Ectodermal cell (in vitro differentiated cells): ENCODE data around the gene POLR2E.
"Not testable (repeated sequence)": the region's sequence is repeated elsewhere in the genome, so short reads cannot be mapped to it uniquely, and the experiment has no call there.

Experiments used
- H3K27ac ChIP-seq: 2 replicates; pipeline ENCODE4 v1.7.0; 2013; ENCODE audit warnings: mild to moderate bottlenecking, low read depth, low read length; ENCODE audit not compliant: insufficient read depth, poor library complexity, severe bottlenecking
- H3K27me3 ChIP-seq: 2 replicates; pipeline ENCODE4 v1.7.0; 2013; ENCODE audit warnings: mild to moderate bottlenecking, low read length; ENCODE audit not compliant: insufficient read depth, control insufficient read depth, poor library complexity, severe bottlenecking
- H3K36me3 ChIP-seq: one replicate; pipeline ENCODE4 v1.7.0; 2013; ENCODE audit warnings: low read length; ENCODE audit not compliant: control insufficient read depth, insufficient read depth
- H3K4me1 ChIP-seq: one replicate; pipeline ENCODE4 v1.7.0; 2013; ENCODE audit warnings: low read length; ENCODE audit not compliant: control insufficient read depth, insufficient read depth
- H3K4me3 ChIP-seq: 2 replicates; pipeline ENCODE4 v1.7.0; 2013; ENCODE audit warnings: low read depth, low read length, control low read depth; ENCODE audit not compliant: insufficient read depth
- H3K9me3 ChIP-seq: 2 replicates; pipeline ENCODE4 v1.7.0; 2013; ENCODE audit warnings: mild to moderate bottlenecking, low read length, moderate library complexity; ENCODE audit not compliant: control insufficient read depth
- WGBS, 2 experiments: methylation state at CpG; one replicate each; pipeline ENCODE4 v1.1.7; 2013; ENCODE audit warnings: missing lambda C conversion rate in 2 of 2; 5-methylcytosine and 5-hydroxymethylcytosine counted together

The POLR2E gene

GRCh38 chr19:1135454-1135853 is 40.3 kb upstream of the POLR2E start:
- H3K36me3 ChIP-seq = no peaks in the 10 kb centered on the region
- 94 to 96% methylated on average over 17 of the region's 17 CpGs for WGBS, 2 experiments
- H3K9me3 ChIP-seq = no peaks in the 10 kb centered on the region
- no peak overlapping the region for H3K4me3 ChIP-seq
- no peaks in the 10 kb centered on the region for H3K27me3 ChIP-seq
- no peak overlapping the region for H3K27ac ChIP-seq
- peaks cover 19% of the 10 kb centered on the region for H3K4me1 ChIP-seq

DNA sequence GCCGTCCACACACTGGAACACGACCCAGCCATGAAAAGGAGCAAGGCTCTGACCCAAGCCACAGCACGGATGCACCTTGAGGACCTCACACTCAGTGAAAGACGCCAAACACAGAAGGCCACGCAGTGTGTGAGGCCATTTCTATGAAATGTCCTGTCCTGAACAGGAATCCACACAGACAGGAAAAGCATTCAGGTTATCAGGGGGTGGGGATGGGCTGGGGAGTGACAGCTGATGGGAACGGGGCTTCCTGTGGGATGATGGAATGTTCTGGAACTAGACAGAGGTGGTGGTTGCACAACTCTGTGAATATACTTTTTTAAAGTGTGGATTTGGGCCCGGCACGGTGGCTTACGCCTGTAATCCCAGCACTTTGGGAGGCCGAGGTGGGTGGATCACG is 39.3 kb upstream of the POLR2E start:
- Histone ChIP-seq H3K27me3 (no peaks in the 10 kb centered on the region), H3K4me1 (peaks cover 19% of the 10 kb centered on the region), H3K36me3 (no peaks in the 10 kb centered on the region), H3K9me3 (no peaks in the 10 kb centered on the region), H3K27ac (no peak overlapping the region), H3K4me3 (no peak overlapping the region)
- WGBS, 2 experiments = 97 to 98% methylated on average over 11 of the region's 11 CpGs

GRCh38 chr19:1133471-1133929 is 38.3 kb upstream of the POLR2E start:
- Histone ChIP-seq H3K4me3 (no peak overlapping the region), H3K4me1 (peaks cover 19% of the 10 kb centered on the region), H3K9me3 (no peaks in the 10 kb centered on the region), H3K27ac (no peak overlapping the region), H3K36me3 (no peaks in the 10 kb centered on the region), H3K27me3 (no peaks in the 10 kb centered on the region)
- WGBS, 2 experiments = 93 to 94% methylated on average over 25 of the region's 25 CpGs

DNA sequence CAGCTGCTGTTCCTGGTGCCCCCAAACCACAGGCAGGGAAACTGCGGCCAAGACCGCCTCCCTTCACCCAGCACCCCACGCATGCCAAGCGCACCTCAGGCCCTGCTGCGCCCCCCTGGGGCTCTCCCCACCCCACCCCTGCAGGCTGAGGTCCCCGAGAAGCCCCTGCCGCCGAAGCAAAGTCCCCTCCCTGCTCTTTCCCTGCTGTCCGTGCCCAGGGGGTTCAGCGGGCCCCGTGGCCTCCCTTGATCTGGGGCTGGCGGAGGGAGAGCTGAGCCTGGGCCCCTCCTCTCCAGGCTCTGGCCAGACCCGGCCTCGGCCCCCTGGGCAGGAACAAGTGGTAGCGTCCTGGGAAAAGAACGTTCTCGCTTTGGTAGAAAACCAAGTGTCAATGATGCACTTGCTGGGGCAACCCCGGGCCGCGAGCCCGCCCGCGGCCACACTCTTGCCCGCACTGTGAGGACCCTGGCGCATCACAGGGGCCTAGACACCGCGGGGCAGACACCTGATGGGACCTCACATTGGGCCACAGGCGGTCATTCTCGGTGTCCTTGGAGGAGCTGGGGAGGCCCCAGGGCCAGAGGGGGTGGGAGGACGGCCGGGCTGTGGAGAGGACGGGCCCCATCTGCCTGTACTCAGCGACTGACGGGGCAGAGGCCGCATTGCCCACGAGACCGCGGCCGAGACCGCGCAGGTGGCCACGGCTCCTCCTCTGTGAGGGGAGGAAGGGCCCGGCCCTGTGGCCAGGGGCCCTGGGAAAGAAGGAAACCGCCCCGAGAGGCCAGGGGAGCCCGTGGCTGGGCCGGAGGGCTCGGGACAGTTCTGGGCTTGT is 37.6 kb upstream of the POLR2E start:
- Histone ChIP-seq H3K27me3 (no peaks in the 10 kb centered on the region), H3K9me3 (no peaks in the 10 kb centered on the region), H3K27ac (no peak overlapping the region), H3K36me3 (no peaks in the 10 kb centered on the region), H3K4me1 (peaks cover 19% of the 10 kb centered on the region), H3K4me3 (peak overlapping the region; percentile 42)
- 77 to 80% methylated on average over 48 of the region's 48 CpGs for WGBS, 2 experiments

- no peaks in the 10 kb centered on the region for H3K9me3 ChIP-seq
- no peak overlapping the region for H3K27ac ChIP-seq
- no peaks in the 10 kb centered on the region for H3K27me3 ChIP-seq
- no peaks in the 10 kb centered on the region for H3K36me3 ChIP-seq
- WGBS, 2 experiments = 9 to 14% methylated on average over 64 of the region's 64 CpGs
- peaks cover 19% of the 10 kb centered on the region for H3K4me1 ChIP-seq
- peak overlapping the region; percentile 42 for H3K4me3 ChIP-seq
These were observed 36.8 kb upstream of the POLR2E start for GRCh38 chr19:1131718-1132551.

- no peak overlapping the region for H3K27ac ChIP-seq
- H3K27me3 ChIP-seq = no peaks in the 10 kb centered on the region
- H3K4me1 ChIP-seq = peaks cover 19% of the 10 kb centered on the region
- whole genome bisulfite sequencing, 2 experiments = 87% methylated on average over 22 of the region's 22 CpGs
- H3K9me3 ChIP-seq = no peaks in the 10 kb centered on the region
- H3K4me3 ChIP-seq = peak overlapping the region; percentile 42
- no peaks in the 10 kb centered on the region for H3K36me3 ChIP-seq
These were observed 35.9 kb upstream of the POLR2E start for GRCh38 chr19:1130771-1131717.

- Histone ChIP-seq H3K27me3 (no peaks in the 10 kb centered on the region), H3K9me3 (no peaks in the 10 kb centered on the region), H3K4me1 (peaks cover 19% of the 10 kb centered on the region), H3K36me3 (no peaks in the 10 kb centered on the region), H3K27ac (no peak overlapping the region), H3K4me3 (no peak overlapping the region)
- WGBS, 2 experiments = 94 to 96% methylated on average over 18 of the region's 18 CpGs
These were observed 34.4 kb upstream of the POLR2E start for GRCh38 chr19:1129535-1129934.

DNA sequence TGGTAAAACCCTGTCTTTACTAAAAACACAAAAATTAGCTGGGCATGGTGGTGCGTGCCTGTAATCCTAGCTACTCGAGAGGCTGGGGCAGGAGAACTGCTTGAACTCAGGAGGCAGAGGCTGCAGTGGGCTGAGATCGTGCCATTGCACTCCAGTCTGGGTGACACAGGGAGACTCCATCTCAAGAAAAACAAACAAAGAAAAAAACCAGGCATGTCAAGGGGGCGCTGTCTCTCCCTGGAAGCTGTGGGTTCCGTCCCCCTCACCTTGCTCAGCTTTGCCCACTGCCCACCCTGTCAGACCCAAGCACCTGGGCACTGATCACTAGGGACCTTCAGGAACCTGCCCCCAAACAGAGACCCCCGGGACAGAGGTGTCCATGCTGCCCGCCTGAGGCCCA is 33.9 kb upstream of the POLR2E start:
- 91 to 94% methylated on average over 7 of the region's 7 CpGs for WGBS, 2 experiments
- H3K27ac ChIP-seq, H3K9me3 ChIP-seq, H3K27me3 ChIP-seq, H3K4me3 ChIP-seq, H3K36me3 ChIP-seq: not testable (repeated sequence)
- H3K4me1 ChIP-seq = peaks cover 19% of the 10 kb centered on the region

- WGBS, 2 experiments = 94 to 96% methylated on average over 17 of the region's 17 CpGs
- no peak overlapping the region for H3K4me3 ChIP-seq
- H3K27ac ChIP-seq = no peak overlapping the region
- H3K9me3 ChIP-seq = no peaks in the 10 kb centered on the region
- H3K4me1 ChIP-seq = peaks cover 19% of the 10 kb centered on the region
- no peaks in the 10 kb centered on the region for H3K36me3 ChIP-seq
- no peaks in the 10 kb centered on the region for H3K27me3 ChIP-seq
These were observed 32.9 kb upstream of the POLR2E start for GRCh38 chr19:1128106-1128505.
